Endothelial cell of umbilical vein (primary cell): ENCODE data around the gene PTPN12. TPM values are rescaled to one million over a fixed set of nuclear protein-coding genes. Genes with fewer than 3 reads are reported as not detected.
"Not testable (repeated sequence)": the region's sequence is repeated elsewhere in the genome, so short reads cannot be mapped to it uniquely, and the experiment has no call there.

ENCODE experiments used
- BruUV-seq: library from RNA; stranded (reverse); fragments of 400-500 nt; replicated peaks from 2 replicates; lab custom pipeline; 2021; lab: Mats Ljungman, UMichigan
- CTCF ChIA-PET: fragments of 300-600, 350-600 bp; sonication (Branson Sonifier 250); formaldehyde crosslinking; loops from one replicate; lab custom pipeline; 2021; ENCODE audit warnings: antibody characterized with exemption, inconsistent platforms; lab: Charles Lee
- POLR2A ChIA-PET: fragments of 300-600, 350-600 bp; sonication (Branson Sonifier 250); formaldehyde crosslinking; loops from one replicate; lab custom pipeline; 2021; ENCODE audit warnings: antibody characterized with exemption, inconsistent platforms; lab: Charles Lee
- DNase-seq: peaks from one replicate; pipeline ENCODE4 v3.0.0-alpha.2; 2011; ENCODE audit warnings: low read depth, low spot score
- FAIRE-seq: peaks from 2 replicates; lab custom pipeline; 2011; peaks lifted over from hg19 to GRCh38; lab: Jason Lieb, UNC
- H2AFZ ChIP-seq: 2 replicates; pipeline ENCODE4 v1.6.0; 2012; ENCODE audit warnings: low read depth, low read length, control low read depth, inconsistent platforms
- H3K27ac ChIP-seq: 2 replicates; pipeline ENCODE4 v1.5.1; 2011; ENCODE audit warnings: low read depth, mild to moderate bottlenecking, control low read depth, low read length, moderate library complexity; ENCODE audit not compliant: insufficient read depth
- H3K27me3 ChIP-seq, 2 experiments: 2 replicates each; pipeline versions ENCODE4 v1.6.0 to v1.6.1; 2011; ENCODE audit warnings: low read length in 2 of 2, mixed read lengths in 1 of 2; ENCODE audit not compliant: control insufficient read depth in 2 of 2, insufficient read depth in 2 of 2
- H3K36me3 ChIP-seq, 2 experiments: 2 replicates in 1 of 2; 3 replicates in 1 of 2; pipeline ENCODE4 v1.5.1; 2011; ENCODE audit warnings: low read length in 2 of 2, mild to moderate bottlenecking in 1 of 2, moderate library complexity in 1 of 2; ENCODE audit not compliant: control insufficient read depth in 2 of 2, insufficient read depth in 2 of 2; ENCODE audit errors: extremely low read depth in 1 of 2
- H3K4me1 ChIP-seq: 3 replicates; pipeline ENCODE4 v1.5.1; 2011; ENCODE audit warnings: mild to moderate bottlenecking, low read length; ENCODE audit not compliant: control insufficient read depth, insufficient read depth; ENCODE audit errors: extremely low read depth
- H3K4me2 ChIP-seq: 2 replicates; pipeline ENCODE4 v1.6.1; 2011; ENCODE audit warnings: low read length, control low read depth, mixed read lengths; ENCODE audit not compliant: insufficient read depth
- H3K4me3 ChIP-seq, 3 experiments: fragments of 200-600 bp in 1 of 3; sonication (generic), shearing (Covaris generic) in 1 of 3; replicated peaks in 1 of 3; 2 replicates each; pipeline ENCODE4 v1.5.1; 2011 to 2016; ENCODE audit warnings: control low read depth in 3 of 3, low read length in 3 of 3, mild to moderate bottlenecking in 2 of 3, inconsistent platforms in 1 of 3, low read depth in 1 of 3, moderate library complexity in 1 of 3; ENCODE audit not compliant: insufficient read depth in 1 of 3
- H3K79me2 ChIP-seq: 2 replicates; pipeline ENCODE4 v1.6.0; 2012; ENCODE audit warnings: low read length, inconsistent platforms; ENCODE audit not compliant: control insufficient read depth, insufficient read depth
- H3K9ac ChIP-seq: replicated peaks from 2 replicates; pipeline ENCODE3; 2011; ENCODE audit warnings: low read length, control low read depth; ENCODE audit not compliant: insufficient read depth; ENCODE audit errors: extremely low read depth
- H3K9me1 ChIP-seq: replicated peaks from 3 replicates; pipeline ENCODE4 v1.6.0; 2011; ENCODE audit warnings: mild to moderate bottlenecking, low read length; ENCODE audit not compliant: control insufficient read depth, insufficient read depth; ENCODE audit errors: extremely low read depth
- H3K9me3 ChIP-seq: replicated peaks from 2 replicates; pipeline ENCODE4 v1.5.1; 2012; ENCODE audit warnings: low read length, inconsistent platforms; ENCODE audit not compliant: control insufficient read depth, insufficient read depth
- H4K20me1 ChIP-seq: replicated peaks from 2 replicates; pipeline ENCODE3; 2011; ENCODE audit warnings: mild to moderate bottlenecking, low read length; ENCODE audit not compliant: control insufficient read depth, insufficient read depth; ENCODE audit errors: extremely low read depth
- CTCF ChIP-seq, 2 donors: IDR thresholded peaks; 1 replicate in 1 of 2; 2 replicates in 1 of 2; pipeline ENCODE4 v1.5.1; 2011; ENCODE audit warnings: low read length in 2 of 2, mild to moderate bottlenecking in 2 of 2, moderate library complexity in 2 of 2, control low read depth in 1 of 2, inconsistent platforms in 1 of 2, low read depth in 1 of 2; ENCODE audit not compliant: insufficient read depth in 1 of 2; ENCODE audit errors: extremely low read depth in 1 of 2
- EZH2 ChIP-seq: IDR thresholded peaks from 2 replicates; pipeline ENCODE4 v1.6.1; 2012; ENCODE audit warnings: borderline replicate concordance, low read depth, mild to moderate bottlenecking, moderate library complexity, low read length, inconsistent platforms; ENCODE audit not compliant: severe bottlenecking
- FOS ChIP-seq: IDR thresholded peaks from 2 replicates; pipeline ENCODE4 v1.6.1; 2011; ENCODE audit warnings: mild to moderate bottlenecking, low read length, moderate library complexity, borderline replicate concordance; ENCODE audit not compliant: insufficient read depth
- GATA2 ChIP-seq: IDR thresholded peaks from 2 replicates; pipeline ENCODE4 v1.7.0; 2011; ENCODE audit warnings: low read depth, mild to moderate bottlenecking, moderate library complexity, mixed read lengths, low read length; ENCODE audit not compliant: insufficient read length, insufficient read depth
- JUN ChIP-seq: IDR thresholded peaks from 2 replicates; pipeline ENCODE4 v1.6.1; 2011; ENCODE audit warnings: borderline replicate concordance, low read depth; ENCODE audit not compliant: insufficient read length, insufficient read depth
- MAX ChIP-seq: IDR thresholded peaks from 2 replicates; pipeline ENCODE4 v1.6.1; 2011; ENCODE audit not compliant: insufficient read depth, insufficient read length
- MYC ChIP-seq: IDR thresholded peaks from one replicate; pipeline ENCODE4 v1.6.1; 2011; ENCODE audit warnings: mild to moderate bottlenecking, low read depth, low read length
- POLR2A ChIP-seq: IDR thresholded peaks from 2 replicates; pipeline ENCODE4 v1.6.1; 2012; ENCODE audit warnings: low read depth, mild to moderate bottlenecking, control low read depth, low read length
- POLR2AphosphoS5 ChIP-seq: IDR thresholded peaks from 2 replicates; pipeline ENCODE4 v1.6.1; 2012; ENCODE audit warnings: low read depth, mild to moderate bottlenecking, control low read depth, low read length, moderate library complexity; ENCODE audit not compliant: insufficient read depth
- dilution Hi-C: fragments of 300-500 bp; cut with MboI; formaldehyde crosslinking; loops from one replicate; pipeline ENCODE4 v1.15.0; 2019; ENCODE audit warnings: low sequenced_read_pairs; ENCODE audit not compliant: extremely low pct_ligation_motif_present
- intact Hi-C: fragments of 100-400 bp; cut with micrococcal nuclease; formaldehyde crosslinking; loops from one replicate; pipeline ENCODE4 v1.10.0; 2022
- polyA plus RNA-seq, 4 experiments: library from polyadenylated mRNA; depleted of rRNA in 3 of 4; stranded (reverse) in 3 of 4; unstranded in 1 of 4; fragments of >200 nt; gene quantifications; 2 replicates each; pipeline versions ENCODE4 v1.2.1 to v1.2.3, GENCODE V29; 2011 to 2012; ENCODE audit warnings: missing spikeins in 1 of 4
- total RNA-seq: library from RNA; stranded (reverse); gene quantifications from 2 replicates; pipeline ENCODE4 v1.2.3, GENCODE V29; 2021

Gene PTPN12
- total and polyA plus RNA-seq, 2 donors (not counting 3 experiments of a cell fraction or from before 2014, with no cell fraction given): 30.6 to 137 TPM

GRCh38 chr7:77520261-77520660 is 16.8 kb upstream of the PTPN12 start:
- Histone ChIP-seq H3K27me3 (peaks cover 0 to 3% of the 10 kb centered on the region in 2 experiments), H3K4me1 (no peaks in the 10 kb centered on the region), H3K79me2 (no peaks in the 10 kb centered on the region), H3K4me2 (no peak overlapping the region), H3K9me1 (no peaks in the 10 kb centered on the region), H3K9ac (no peak overlapping the region), H2AFZ (no peak overlapping the region), H3K9me3 (no peaks in the 10 kb centered on the region), H3K27ac (no peak overlapping the region), H4K20me1 (no peaks in the 10 kb centered on the region), H3K36me3 (no peaks in the 10 kb centered on the region), H3K4me3 (no peak overlapping the region)
- intact Hi-C loops (no loop called here), dilution Hi-C loops (no loop called here)
- TF ChIP-seq POLR2AphosphoS5 (no peak), JUN (no peak), GATA2 (no peak), EZH2 (no peak), CTCF (IDR thresholded peaks at IDR 0.05; ENCODE audit: extremely low read depth in 1 of 2, insufficient read depth in 1 of 2, low read depth in 1 of 2, low read length in 2 of 2) (no peak), POLR2A (no peak), MYC (no peak), FOS (no peak), MAX (no peak)
- peak; percentile 31 for FAIRE-seq
- no peak for DNase-seq
- ChIA-PET POLR2A (no interaction called here), CTCF (no interaction called here)
- no TSS peak for BruUV-seq

GRCh38 chr7:77521537-77521936 is 15.6 kb upstream of the PTPN12 start:
- intact Hi-C loops, DNase-seq, H3K9me1 ChIP-seq, H3K79me2 ChIP-seq, H3K4me3 ChIP-seq, H3K36me3 ChIP-seq, H2AFZ ChIP-seq, H4K20me1 ChIP-seq, H3K9me3 ChIP-seq, H3K27ac ChIP-seq, dilution Hi-C loops, H3K4me2 ChIP-seq, POLR2A ChIA-PET, BruUV-seq, H3K4me1 ChIP-seq, FAIRE-seq, H3K9ac ChIP-seq, H3K27me3 ChIP-seq: not testable (repeated sequence)
- CTCF ChIA-PET: interaction anchor here (0.7 kb wide), 1 partner anchor 78 kb away, joined by 3 read pairs; no protein-coding TSS in a partner anchor
